ENCODE measurements around the gene PLK5. TPM values are rescaled to one million over a fixed set of nuclear protein-coding genes. Genes with fewer than 3 reads are reported as not detected.

Gene PLK5
- total RNA-seq, 2 donors from 2014 or later, result not detected

- no peaks in the 10 kb centered on the region for H3K9me3 Mint-ChIP-seq
- ATAC-seq (peak; percentile 18 to 24), DNase-seq (ENCODE audit: low spot score in 2 of 2) (no peak)
- peak overlapping the region in 1 of 2 donors; percentile 50 for H3K27ac Mint-ChIP-seq
- peaks cover 0 to 10% of the 10 kb centered on the region in 2 donors for H3K36me3 Mint-ChIP-seq
Measured at GRCh38 chr19:1576242-1577089, 52.6 kb downstream of the PLK5 start.

- Mint-ChIP-seq H3K9me3 (no peaks in the 10 kb centered on the region), H3K36me3 (peaks cover 0 to 10% of the 10 kb centered on the region in 2 donors), H3K27ac (no peak overlapping the region)
- DNase-seq (ENCODE audit: low spot score in 2 of 2), result no peak
- peak in 1 of 2 donors; percentile 13 for ATAC-seq
Measured at GRCh38 chr19:1577090-1577928, 53.4 kb downstream of the PLK5 start.

- no peaks in the 10 kb centered on the region for H3K9me3 Mint-ChIP-seq
- peaks cover 0 to 10% of the 10 kb centered on the region in 2 donors for H3K36me3 Mint-ChIP-seq
- DNase-seq (ENCODE audit: low spot score in 2 of 2), result no peak
- peak in 1 of 2 donors; percentile 9 for ATAC-seq
- no peak overlapping the region for H3K27ac Mint-ChIP-seq
Measured at GRCh38 chr19:1577929-1578618, 54.2 kb downstream of the PLK5 start.

- Mint-ChIP-seq H3K9me3 (no peaks in the 10 kb centered on the region), H3K36me3 (peaks cover 0 to 10% of the 10 kb centered on the region in 2 donors), H3K27ac (peak overlapping the region in 1 of 2 donors; percentile 68)
- DNase-seq (ENCODE audit: low spot score in 2 of 2) (no peak), ATAC-seq (no peak)
Measured at GRCh38 chr19:1579222-1579621, 55.3 kb downstream of the PLK5 start.

- DNase-seq (ENCODE audit: low spot score in 2 of 2), result no peak
- Mint-ChIP-seq H3K27ac (peak overlapping the region; percentile 17 to 90), H3K36me3 (peaks cover 0 to 10% of the 10 kb centered on the region in 2 donors), H3K9me3 (no peaks in the 10 kb centered on the region)
- ATAC-seq, result no peak
Measured at GRCh38 chr19:1580382-1580781, 56.5 kb downstream of the PLK5 start.

GRCh38 chr19:1580957-1581356, 57.1 kb downstream of the PLK5 start:
- ATAC-seq (no peak), DNase-seq (ENCODE audit: low spot score in 2 of 2) (no peak)
- no peak overlapping the region for H3K27ac Mint-ChIP-seq
- H3K9me3 Mint-ChIP-seq, result no peaks in the 10 kb centered on the region
- peaks cover 0 to 10% of the 10 kb centered on the region in 2 donors for H3K36me3 Mint-ChIP-seq

- DNase-seq (ENCODE audit: low spot score in 2 of 2), result no peak
- ATAC-seq, result no peak
- H3K36me3 Mint-ChIP-seq, result peaks cover 0 to 10% of the 10 kb centered on the region in 2 donors
- no peak overlapping the region for H3K27ac Mint-ChIP-seq
- no peaks in the 10 kb centered on the region for H3K9me3 Mint-ChIP-seq
Measured at GRCh38 chr19:1582201-1582600, 58.3 kb downstream of the PLK5 start.

- Mint-ChIP-seq H3K36me3 (peaks cover 0 to 6% of the 10 kb centered on the region in 2 donors), H3K27ac (no peak overlapping the region), H3K9me3 (no peaks in the 10 kb centered on the region)
- no peak for ATAC-seq
- DNase-seq (ENCODE audit: low spot score in 2 of 2), result no peak
Measured at GRCh38 chr19:1584500-1585242, 60.8 kb downstream of the PLK5 start.

- peaks cover 0 to under 1% of the 10 kb centered on the region in 2 donors for H3K36me3 Mint-ChIP-seq
- no peak for DNase-seq (ENCODE audit: low spot score in 2 of 2)
Measured at GRCh38 chr19:1585243-1585580, 61.3 kb downstream of the PLK5 start.

More at GRCh38 chr19:1585243-1585580, 61.3 kb downstream of the PLK5 start:
- no peaks in the 10 kb centered on the region for H3K9me3 Mint-ChIP-seq
- H3K27ac Mint-ChIP-seq, result no peak overlapping the region
- ATAC-seq, result no peak

Other genes starting within 250 kb of the PLK5 start
- gene FAM174C, start 248.5 kb upstream of the PLK5 start, total RNA-seq, result 10 to 100 TPM; 42.1 to 76.0 TPM
- gene EFNA2, start 238.2 kb upstream of the PLK5 start, total RNA-seq, result under 1 TPM in 1 of 2 donors, not detected in 1; 0.25 TPM
- gene NDUFS7, start 140.2 kb upstream of the PLK5 start, total RNA-seq, result 100 to 1,000 TPM in 1 of 2 donors, 10 to 100 TPM in 1; 89.4 to 105 TPM
- gene GAMT, start 122.5 kb upstream of the PLK5 start, total RNA-seq, result 10 to 100 TPM in 1 of 2 donors, 1 to 10 TPM in 1; 4.2 to 30.2 TPM
- gene DAZAP1, start 116.5 kb upstream of the PLK5 start, total RNA-seq, result 100 to 1,000 TPM; 194 to 298 TPM
- gene RPS15, start 85.7 kb upstream of the PLK5 start, total RNA-seq, result 1,000 to 10,000 TPM; 1,495 to 1,747 TPM
- under 1 TPM; 0.09 to 0.14 TPM for gene APC2, start 74.0 kb upstream of the PLK5 start, total RNA-seq
- gene C19orf25, start 44.9 kb upstream of the PLK5 start, total RNA-seq, result 10 to 100 TPM; 24.5 to 29.3 TPM
- 1 to 10 TPM; 8.4 to 9.4 TPM for gene PCSK4, start 33.7 kb upstream of the PLK5 start, total RNA-seq
- 1 to 10 TPM; 1.4 to 2.9 TPM for gene REEP6, start 32.9 kb upstream of the PLK5 start, total RNA-seq
- gene ADAMTSL5, start 11.1 kb upstream of the PLK5 start, total RNA-seq, result 1 to 10 TPM; 2.0 to 6.0 TPM
- 1 to 10 TPM; 3.0 to 7.0 TPM for gene MEX3D, start 44.2 kb downstream of the PLK5 start, total RNA-seq
- 100 to 1,000 TPM in 1 of 2 donors, 10 to 100 TPM in 1; 50.8 to 103 TPM for gene MBD3, start 68.8 kb downstream of the PLK5 start, total RNA-seq
- gene UQCR11, start 81.4 kb downstream of the PLK5 start, total RNA-seq, result 100 to 1,000 TPM; 163 to 193 TPM
- 100 to 1,000 TPM in 1 of 2 donors, 10 to 100 TPM in 1; 65.2 to 104 TPM for gene TCF3, start 128.5 kb downstream of the PLK5 start, total RNA-seq
- gene ONECUT3, start 229.4 kb downstream of the PLK5 start, total RNA-seq, result not detected